Hippocampal formation (tissue), 2 donors: ENCODE results near the gene DAAM2.

ENCODE experiments used
- DNase-seq, 2 donors: peaks; one replicate each; lab custom pipeline; 2025; lab: John Stamatoyannopoulos, UW

Gene DAAM2

GRCh38 chr6:39909701-39910100 lies 117.5 kb downstream of the DAAM2 start:
- DNase-seq = no peak

- DNase-seq = no peak
These were observed 118.0 kb downstream of the DAAM2 start for GRCh38 chr6:39910164-39910563.

- no peak for DNase-seq
These were observed 118.6 kb downstream of the DAAM2 start for GRCh38 chr6:39910744-39911143.

GRCh38 chr6:39911513-39912125 lies 119.4 kb downstream of the DAAM2 start:
- DNase-seq = no peak

DNA sequence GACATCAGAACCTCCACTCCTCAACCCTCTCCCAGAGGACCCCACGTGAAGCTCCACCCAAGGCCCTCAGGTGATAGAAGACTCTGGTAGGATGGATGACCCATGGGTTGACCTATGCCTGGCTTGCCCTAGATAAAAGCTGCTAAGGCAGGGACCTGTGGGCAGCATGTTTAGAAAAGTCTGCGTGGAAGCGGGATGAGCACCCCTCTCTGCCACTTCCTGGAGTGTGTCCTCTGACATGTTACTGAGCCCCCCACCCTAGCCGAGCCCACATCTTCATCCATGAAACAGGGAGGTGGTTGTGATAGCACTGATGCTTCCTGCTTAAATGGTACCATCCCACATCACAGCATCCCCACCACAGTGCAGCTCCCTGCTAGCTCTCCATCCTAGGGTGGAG lies 120.3 kb downstream of the DAAM2 start:
- no peak for DNase-seq

DNA sequence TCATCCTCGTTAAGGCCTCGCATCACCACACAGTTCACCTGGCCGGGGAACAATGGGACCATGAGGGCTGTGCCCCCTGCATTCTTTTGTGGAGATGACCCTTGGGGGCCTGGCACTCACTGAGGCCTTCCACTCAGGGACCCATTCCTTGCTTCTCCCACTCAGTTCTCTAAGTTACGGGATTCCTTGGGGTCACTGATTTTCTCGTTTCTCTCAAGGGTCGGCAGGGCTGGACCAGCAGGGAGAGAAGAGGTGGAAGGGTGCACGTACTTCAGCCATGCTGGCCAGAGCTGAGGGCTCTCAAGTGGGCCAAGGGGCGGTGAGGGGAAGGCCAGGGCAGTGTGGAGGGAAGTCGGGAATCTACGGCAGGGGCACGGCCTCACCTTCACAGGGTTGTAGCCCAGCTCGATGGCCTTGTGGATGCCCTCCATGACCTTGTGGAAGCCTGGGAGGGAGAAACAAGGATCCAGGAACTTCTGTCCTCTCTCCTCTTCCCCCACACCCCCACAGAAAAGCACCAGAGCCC lies 121.3 kb downstream of the DAAM2 start:
- DNase-seq = no peak

GRCh38 chr6:39914239-39914638 lies 122.1 kb downstream of the DAAM2 start:
- no peak for DNase-seq

DNA sequence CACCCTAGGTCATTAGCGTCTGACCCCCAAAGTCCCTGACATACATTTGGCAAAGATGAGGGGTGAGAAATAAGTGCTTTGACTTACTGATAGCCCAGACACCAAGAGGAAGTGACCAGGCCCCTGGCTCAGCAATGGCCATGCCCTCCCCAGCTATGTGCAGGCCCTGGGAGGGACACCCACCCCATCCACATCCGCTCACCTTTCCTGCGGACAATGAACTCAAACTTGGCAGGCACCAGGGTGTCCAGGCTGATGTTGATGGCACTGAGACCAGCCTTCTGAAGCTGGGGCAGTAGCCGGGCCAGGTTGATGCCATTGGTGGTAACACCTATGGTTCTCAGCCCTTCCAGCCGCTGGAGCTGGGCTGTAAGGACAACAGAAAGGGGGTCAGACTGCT lies 123.7 kb downstream of the DAAM2 start:
- DNase-seq = no peak

DNA sequence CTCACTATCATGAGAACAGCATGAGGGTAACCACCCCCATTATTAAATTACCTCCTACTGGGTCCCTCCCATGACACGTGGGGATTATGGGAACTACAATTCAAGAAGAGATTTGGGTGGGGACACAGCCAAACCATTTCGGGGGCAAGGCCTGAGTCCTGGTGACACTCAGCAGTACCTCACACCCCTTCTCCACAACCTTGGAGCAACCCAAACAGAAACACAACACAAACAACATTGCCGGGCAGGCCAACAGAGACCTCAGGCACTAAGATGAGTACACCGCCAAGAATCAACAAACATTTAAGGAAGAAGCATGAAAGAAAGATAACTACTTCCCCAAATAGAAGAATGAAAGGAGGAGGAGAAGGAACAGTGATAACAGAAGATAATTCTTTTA lies 125.2 kb downstream of the DAAM2 start:
- no peak for DNase-seq

- DNase-seq = no peak
These were observed 125.8 kb downstream of the DAAM2 start for GRCh38 chr6:39917981-39918380.

GRCh38 chr6:39918831-39919230 lies 126.7 kb downstream of the DAAM2 start:
- DNase-seq = no peak

- no peak for DNase-seq
These were observed 128.0 kb downstream of the DAAM2 start for GRCh38 chr6:39920157-39920556.

DNA sequence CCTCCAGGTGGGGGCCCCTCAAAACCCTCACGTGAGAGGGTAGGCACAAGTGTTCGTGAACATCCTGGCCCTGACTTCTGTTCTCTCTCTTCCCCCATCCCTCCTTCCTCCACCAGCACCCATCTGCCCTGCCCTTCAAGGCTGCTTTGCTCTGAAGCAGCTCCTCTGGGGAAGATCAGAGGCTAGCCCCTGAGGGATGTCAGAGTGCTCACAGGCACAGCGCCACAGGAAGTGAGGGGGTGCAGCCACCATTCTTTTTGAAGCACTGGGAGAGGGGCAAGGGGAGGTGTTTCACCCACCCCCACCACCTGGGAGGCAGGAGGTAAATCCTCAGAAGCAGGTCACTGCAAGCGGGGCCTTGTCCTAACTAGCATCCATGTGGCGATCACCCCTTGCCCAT lies 130.6 kb downstream of the DAAM2 start:
- no peak for DNase-seq

- no peak for DNase-seq
These were observed 131.2 kb downstream of the DAAM2 start for GRCh38 chr6:39923394-39923793.

GRCh38 chr6:39923861-39924260 lies 131.7 kb downstream of the DAAM2 start:
- no peak for DNase-seq

DNA sequence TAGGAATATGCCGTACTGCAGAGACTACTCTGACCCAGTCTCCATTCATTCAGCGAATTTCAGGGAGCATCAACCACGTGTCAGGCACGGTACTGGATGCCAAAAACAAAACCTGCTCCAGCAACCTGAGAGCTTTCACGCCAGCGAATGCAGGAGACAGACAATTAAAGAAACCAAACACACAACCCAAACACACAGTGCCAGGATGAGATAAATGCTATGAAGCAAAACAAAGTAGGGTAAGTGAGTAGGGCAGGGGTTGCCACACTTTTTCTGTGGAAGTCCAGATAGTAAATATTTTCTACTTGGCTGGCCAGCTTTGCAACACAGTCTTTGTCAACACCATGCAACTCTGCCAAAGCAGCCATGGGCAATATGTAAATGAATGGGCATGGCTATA lies 132.1 kb downstream of the DAAM2 start:
- DNase-seq = no peak

GRCh38 chr6:39925191-39925930 lies 133.2 kb downstream of the DAAM2 start:
- no peak for DNase-seq

GRCh38 chr6:39925931-39926290 lies 133.7 kb downstream of the DAAM2 start:
- DNase-seq = no peak

- no peak for DNase-seq
These were observed 134.5 kb downstream of the DAAM2 start for GRCh38 chr6:39926668-39927067.

- no peak for DNase-seq
These were observed 135.0 kb downstream of the DAAM2 start for GRCh38 chr6:39927159-39927558.

DNA sequence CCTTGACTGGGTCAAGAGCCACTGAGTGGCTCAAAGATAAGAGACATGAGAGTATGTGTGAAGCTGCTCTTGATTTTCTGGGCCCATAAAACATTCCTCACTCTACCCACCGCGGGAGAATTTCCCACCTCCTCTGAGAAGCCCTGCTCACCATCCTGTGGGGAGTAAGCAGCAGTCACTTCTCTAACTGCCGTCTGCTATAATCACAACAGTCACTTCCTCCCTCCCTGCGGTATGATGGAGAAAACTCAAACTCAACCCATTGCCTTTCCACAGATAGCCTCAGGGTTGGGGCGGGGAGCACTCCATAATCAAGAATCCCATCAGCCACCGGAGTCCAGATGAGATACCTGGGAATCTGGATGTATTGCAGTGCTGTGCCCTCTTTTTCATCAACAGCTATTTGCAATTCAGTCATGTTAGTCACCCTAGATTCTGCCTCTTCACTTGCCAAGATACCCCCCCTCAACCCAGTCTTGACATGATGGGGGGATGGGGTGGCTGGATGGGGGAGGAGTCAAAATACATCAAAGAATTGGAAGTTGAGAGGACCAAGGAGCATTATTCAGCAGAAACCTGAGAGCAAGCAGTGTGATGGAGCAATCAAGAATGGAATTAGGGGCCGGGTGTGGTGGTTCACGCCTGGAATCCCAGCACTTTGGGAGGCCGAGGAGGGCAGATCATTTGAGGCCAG lies 137.0 kb downstream of the DAAM2 start:
- no peak for DNase-seq

DNA sequence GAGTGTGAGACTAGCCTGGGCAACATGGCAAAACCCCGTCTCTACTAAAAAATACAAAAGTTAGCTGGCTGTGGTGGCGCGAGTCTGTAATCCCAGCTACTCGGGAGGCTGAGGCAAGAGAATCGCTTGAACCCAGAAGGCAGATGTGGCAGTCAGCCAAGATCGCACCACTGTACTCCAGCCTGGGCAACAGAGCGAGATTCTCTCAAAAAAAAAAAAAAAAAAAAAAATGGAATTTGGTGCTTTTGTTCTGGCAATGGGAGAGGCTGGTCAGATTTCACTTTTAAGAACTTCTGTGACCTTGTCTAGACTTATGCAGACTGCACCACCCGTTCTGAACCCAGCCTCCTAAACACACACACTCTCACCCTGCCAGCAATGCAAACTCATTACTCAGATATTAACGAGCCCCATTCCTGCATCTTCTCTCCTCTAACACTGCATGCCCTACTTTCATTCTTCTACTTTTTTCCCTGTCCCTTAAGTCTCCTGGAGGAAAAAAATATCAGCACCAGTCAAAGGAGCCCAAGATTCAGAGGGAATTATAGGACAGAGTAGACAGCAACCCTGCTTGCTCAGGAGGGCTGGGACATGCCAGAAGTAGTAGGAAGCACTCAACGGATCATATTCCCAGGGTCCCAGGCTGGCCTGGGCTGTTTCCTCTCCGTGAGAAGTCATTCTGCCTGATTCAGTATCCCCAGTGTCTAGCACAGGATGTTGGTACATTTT lies 137.7 kb downstream of the DAAM2 start:
- DNase-seq = no peak
